DMS153 (cell line): ENCODE data around the gene P4HTM.
A peak's percentile ranks its signal among the peaks of the same experiment; 100 is the strongest.

Source experiments
- DNase-seq: peaks from one replicate; lab custom pipeline; 2025; lab: John Stamatoyannopoulos, UW

The P4HTM gene

DNA sequence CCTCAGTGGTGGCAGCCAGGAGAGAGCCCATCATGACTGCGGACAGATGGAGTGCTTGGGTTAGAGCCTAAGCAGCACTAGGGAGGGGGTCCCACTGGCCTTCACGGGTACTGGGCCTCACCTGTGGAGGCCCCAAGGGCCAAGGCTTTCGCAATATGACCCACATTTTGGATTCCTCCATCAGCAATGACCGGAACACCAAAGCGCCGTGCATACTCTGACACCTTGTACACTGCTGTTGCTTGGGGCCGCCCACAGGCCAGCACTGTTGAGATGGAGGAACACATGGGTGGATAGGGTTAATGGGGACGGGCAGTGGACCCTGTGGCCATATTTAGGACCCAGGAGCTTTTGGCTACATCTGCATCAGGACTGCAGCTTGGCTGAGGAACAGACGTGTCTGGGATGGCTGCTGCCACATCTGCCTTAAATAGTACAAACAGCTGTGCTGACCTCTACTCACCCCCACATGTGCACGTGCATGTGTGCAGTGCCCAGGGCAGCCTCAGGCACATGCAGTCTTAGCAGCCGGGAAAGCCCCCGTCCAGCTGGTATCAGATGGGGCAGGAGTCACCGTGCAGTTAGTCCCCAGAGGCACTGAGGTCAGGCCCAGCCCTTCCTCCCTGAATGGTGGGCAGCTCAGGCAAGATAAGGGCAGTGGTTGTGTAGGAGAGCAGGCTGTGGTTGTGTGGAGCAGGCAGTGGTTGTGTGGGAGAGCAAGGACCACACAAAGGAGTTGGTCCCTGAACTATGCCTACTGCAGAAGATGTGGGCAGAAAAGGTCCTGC, 35.2 kb downstream of the P4HTM start:
- DNase-seq, result no peak

DNA sequence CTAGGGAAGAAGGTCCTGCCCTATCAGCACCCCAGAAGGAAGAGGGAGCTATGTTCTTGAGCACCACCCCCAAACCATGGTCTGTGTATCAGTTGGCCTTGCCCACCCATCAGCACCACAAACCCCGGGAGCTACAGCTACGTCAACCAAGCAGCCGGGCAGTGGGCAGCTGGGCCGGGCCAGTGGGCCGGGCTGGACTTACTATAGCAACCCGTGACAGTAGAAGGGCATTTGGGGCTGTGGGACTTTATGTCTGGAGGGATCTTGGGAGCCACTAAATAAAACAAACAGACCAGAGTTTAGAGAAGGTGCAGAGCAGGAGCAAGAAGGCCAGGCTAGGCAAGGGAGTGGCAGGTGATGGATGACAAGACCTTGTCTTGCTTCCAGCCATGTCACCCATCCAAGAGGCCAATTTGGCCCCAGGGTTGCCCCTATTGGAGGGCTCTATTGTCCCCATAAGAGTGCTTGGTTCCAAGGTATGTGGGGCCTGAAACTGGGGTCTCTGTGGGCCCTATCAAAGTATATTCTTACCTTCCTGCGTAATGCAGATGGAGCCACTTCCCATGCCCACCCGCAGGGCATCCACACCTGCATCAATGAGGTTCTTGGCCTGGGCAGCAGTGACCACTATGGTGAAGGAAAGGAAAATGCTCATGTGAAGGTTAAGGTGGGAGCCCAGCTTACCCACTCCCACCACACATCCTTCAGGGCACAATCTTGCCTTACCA, 35.9 kb downstream of the P4HTM start:
- DNase-seq, result no peak

DNA sequence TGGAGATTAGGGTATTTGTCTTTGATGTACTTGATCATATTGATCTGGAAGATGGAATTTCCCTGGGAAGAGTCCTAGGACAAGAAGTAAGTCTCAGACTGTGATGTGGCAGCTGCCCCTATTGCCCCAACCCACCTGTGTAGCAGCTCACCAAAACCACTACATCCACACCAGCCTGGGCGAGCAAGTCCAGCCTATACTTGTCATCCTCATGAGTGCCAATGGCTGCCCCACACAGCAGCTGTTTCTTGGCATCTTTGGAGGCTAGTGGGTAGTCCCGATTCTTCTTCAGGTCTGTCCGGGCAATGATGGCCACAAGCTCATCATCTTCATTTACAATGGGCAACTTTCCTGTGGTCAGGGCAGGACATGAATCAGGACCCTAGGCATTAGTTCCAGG, 36.5 kb downstream of the P4HTM start:
- DNase-seq, result no peak

DNA sequence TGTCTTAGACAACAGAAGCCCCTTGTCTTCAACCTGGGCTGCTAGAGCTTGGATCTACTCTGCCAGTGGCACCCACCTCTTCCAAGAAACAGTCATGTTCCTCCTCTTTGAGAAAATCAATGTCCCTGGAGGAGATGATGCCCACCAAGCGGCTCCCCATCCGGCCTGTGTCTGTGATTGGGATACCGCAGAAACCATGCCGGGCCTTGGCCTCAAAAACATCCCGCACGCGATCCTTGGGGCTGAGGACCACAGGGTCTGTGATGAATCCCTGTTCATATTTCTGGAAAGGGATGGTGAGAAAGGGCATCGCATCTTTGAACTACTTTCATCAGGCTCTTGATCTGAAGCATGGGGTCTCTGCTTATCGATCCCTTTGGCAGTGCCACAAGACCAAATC, 37.6 kb downstream of the P4HTM start:
- DNase-seq, result no peak

DNA sequence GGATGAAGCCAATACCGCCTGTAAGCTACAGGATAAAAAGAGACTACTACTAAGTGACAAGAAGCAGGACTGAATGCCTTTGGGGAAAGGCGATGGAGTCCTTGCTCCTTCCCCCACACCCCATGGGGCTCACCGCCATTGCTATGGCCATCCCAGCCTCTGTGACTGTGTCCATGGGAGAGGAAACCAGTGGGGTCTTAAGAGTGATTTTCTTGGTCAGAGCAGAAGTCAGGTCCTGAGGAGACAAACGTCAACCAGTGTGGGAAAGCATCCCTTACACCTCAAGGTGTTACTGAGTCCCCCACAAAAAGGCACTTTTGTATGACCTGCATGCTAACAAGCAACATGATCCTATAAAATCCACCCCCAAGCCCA, 38.2 kb downstream of the P4HTM start:
- no peak for DNase-seq

DNA sequence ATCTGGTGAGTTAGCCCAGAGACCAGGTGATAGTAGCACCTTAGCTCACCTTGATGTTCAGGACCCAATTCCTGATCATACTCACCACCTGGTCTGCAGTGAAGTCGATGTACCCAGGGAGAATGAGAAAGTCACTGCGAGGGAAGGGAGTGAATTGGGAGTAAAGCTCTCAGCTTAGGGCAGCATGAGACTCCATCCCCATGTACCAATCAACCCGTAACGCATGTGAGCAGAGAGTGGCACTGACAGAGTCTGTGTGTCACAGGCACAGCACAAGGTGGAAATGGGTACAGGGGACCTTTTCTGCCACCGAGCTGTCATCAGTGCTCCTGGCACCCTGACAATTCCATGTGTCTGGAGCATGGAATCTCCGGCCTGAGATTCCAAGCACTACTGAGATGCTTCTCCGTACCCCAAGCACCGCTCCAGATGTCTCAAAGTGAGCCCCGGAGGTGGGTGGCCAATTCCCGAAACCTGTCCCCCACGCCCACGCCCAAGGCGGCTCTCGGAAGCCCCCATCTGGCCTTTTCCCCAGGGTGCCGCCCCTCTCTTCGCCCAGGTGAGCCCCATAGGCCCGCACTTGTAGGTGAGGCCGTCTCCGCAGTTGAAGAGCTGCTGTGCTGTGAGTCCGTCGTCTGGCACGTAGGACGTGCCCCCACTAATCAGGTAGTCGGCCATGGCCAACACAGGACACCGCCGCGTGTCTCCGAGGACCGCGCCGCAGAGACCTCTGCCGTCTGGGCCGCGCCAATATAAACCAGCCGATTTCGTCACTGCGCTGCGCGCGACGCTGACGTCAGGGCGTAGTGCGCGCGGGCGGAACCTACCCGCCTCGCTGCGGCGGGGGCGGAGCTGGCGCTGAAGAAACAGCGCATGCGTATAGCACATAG, 38.9 kb downstream of the P4HTM start, which contains the start of gene IMPDH2:
TSS of gene IMPDH2 (minus strand) at position 726 of the 890 bp plus-strand sequence. CDS start at position 678, 48 bp downstream.
- peak; percentile 65 for DNase-seq

DNA sequence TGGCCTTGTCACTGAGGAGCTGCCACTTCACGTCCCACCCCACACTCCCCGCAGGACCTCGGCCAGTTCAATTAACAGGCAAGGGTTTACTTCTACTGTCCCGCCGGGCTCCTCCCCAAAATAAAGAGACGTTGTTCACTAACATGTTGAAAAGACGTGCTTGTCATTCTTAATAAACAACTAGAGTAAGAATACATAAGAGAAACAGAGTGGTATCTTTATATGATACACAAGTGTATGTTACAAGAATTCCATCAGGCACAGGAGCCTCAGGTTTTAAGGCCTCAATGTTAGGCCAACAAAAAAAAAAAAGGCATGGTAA, 39.5 kb downstream of the P4HTM start:
- DNase-seq, result no peak

DNA sequence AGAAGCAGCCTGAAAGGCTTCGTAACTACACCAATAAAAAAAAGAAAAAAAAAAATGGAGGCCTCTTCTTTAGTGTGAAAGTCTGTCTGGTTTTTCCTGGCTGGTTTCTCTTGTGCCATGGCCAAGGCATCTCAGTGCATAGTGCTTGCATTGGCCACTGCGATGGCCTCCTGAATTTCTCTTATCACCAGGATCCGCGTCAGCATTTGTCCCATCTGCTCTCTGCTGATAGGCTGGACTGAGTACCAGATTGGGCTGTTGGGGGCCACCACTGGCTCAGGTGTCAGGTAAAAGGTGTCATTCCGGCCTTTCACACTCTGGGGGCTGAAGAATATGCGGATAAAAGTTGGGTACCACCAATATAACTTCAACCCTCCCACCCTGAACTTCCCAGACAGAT, 40.3 kb downstream of the P4HTM start:
- no peak for DNase-seq

DNA sequence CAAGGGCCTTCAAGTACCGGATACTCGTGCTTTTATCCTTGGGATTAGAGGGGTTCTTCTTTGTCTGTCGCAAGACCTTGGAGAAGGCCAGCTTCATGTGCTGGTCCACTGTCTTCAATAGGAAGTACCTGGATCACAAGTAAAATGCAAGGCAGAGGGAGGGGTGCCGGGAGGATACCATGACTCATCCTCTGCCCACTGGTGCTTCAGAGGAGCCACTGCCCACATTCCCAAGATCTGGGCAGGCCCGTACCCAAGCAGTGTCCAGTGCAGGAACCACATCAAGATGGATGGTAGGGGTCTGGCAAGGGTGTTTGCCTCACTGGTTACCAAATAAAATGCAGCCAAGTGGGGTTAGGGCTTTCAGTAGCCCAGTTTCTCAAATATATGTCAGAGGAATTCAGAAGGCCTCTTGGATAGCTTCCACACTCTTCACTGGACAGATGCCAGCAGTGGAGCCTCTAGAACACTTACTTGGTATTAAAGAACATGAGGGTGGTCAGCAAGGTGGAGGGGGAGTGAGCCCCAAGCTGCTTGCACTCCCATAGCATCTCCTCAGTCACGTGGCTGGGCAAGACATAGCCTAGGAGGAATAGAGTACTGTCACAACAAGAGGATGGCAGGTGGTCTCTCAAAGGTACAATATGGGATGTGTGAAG, 42.7 kb downstream of the P4HTM start:
- DNase-seq, result no peak

DNA sequence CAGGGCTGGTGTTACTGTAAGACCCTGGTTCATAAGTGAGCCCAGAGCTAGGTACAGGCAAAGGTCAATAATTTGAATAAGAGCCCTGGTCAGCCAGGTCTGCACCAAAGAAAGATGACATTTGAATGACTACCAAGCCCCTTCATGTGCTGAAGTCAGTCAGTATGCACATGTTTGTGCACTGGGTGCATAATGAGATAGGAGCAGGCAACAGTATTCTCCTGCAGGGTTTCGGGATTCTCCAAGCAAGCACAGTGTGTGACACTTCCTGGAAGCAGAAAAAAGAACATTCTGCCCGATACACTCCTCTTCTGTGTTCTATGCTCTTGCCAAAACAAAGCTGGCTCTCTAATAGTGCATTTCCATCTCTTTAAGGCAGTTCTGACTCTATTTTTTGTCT, 44.6 kb downstream of the P4HTM start:
- DNase-seq, result no peak

DNA sequence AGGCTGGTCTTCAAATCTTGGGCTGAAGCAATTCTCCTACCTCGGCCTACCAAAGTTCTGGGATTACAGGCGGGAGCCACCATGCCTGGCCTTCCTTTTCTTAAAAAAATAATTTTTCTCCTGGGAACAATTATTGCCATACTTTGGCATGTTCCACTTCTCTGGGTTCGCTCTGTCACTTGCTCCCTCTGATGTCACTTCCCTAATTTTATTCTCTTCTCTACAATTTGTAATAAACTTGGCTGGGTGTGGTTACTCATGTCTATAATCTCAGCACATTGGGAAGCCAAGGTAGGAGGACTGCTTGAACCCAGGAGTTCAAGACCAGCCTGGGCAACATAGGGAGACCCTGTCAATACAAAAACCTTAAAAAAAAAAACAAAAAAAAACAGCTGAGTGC, 45.2 kb downstream of the P4HTM start:
- DNase-seq, result no peak

DNA sequence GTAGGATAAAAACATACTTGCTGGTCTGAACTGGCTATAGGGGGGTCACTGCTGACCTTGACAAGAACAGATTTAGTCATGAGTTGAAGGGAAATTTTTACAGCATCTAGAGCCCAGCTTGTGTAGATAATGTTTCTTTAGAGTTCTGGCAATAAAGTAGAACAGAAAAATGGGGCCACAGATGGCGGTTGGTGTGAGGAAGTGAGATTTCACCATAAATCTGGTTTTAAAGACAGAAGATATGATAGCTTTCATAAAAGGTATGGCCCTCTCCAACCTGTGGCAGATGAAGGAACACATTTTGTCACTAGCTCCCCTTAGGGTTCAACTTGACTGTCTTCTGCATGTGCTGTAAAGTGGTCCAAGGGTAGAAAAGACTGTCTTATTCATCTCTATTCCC, 63.5 kb downstream of the P4HTM start:
- DNase-seq, result no peak

DNA sequence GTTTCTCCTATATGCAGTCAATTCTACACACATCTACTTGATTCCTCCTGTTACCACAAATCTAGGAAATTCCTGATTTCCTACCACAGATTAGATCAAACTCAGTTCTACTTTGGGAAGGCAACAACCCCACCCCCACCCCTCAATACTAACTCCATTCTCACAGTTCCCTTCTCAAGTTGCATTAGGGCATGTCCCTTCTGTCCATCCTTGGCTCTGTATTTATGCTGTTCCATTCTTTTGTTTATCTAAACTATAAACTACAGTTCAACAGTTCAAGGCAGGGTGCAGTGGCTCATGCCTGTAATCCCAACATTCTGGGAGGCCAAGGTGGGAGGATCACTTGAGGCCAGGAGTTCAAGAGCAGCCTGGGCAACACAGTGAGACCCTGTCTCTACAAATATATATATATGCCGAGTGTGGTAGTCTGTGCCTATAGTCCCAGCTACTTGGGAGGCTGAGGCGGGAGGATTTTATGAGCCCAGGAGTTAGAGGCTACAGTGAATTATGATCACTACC, 64.4 kb downstream of the P4HTM start:
- DNase-seq, result no peak
